Fibroblast of skin of right quadriceps (primary cell): ENCODE measurements around the gene EFCAB8.
"Not testable (repeated sequence)": the region's sequence is repeated elsewhere in the genome, so short reads cannot be mapped to it uniquely, and the experiment has no call there.

Source experiments
- DNase-seq: peaks from one replicate; pipeline ENCODE4 v3.0.0-alpha.2; 2013

EFCAB8 gene

GRCh38 chr20:32960849-32961731 is 102.4 kb downstream of the EFCAB8 start:
- DNase-seq, result no peak

GRCh38 chr20:32962053-32962452 is 103.3 kb downstream of the EFCAB8 start:
- no peak for DNase-seq

- not testable (repeated sequence) for DNase-seq
Measured at GRCh38 chr20:32962646-32963045, 103.9 kb downstream of the EFCAB8 start.

GRCh38 chr20:32963176-32963575 is 104.5 kb downstream of the EFCAB8 start:
- no peak for DNase-seq

GRCh38 chr20:32964575-32964974 is 105.9 kb downstream of the EFCAB8 start:
- no peak for DNase-seq

GRCh38 chr20:32965115-32965514 is 106.4 kb downstream of the EFCAB8 start:
- no peak for DNase-seq

GRCh38 chr20:32965581-32966373 is 107.1 kb downstream of the EFCAB8 start:
- DNase-seq, result no peak

GRCh38 chr20:32966382-32966781 is 107.7 kb downstream of the EFCAB8 start:
- no peak for DNase-seq

- DNase-seq, result no peak
Measured at GRCh38 chr20:32966881-32967781, 108.4 kb downstream of the EFCAB8 start.

- DNase-seq, result no peak
Measured at GRCh38 chr20:32967961-32968457, 109.3 kb downstream of the EFCAB8 start.

GRCh38 chr20:32968478-32969241 is 109.9 kb downstream of the EFCAB8 start:
- DNase-seq, result no peak

- DNase-seq, result no peak
Measured at GRCh38 chr20:32969356-32970114, 110.8 kb downstream of the EFCAB8 start.

- no peak for DNase-seq
Measured at GRCh38 chr20:32970115-32970972, 111.6 kb downstream of the EFCAB8 start.

GRCh38 chr20:32970973-32971300 is 112.2 kb downstream of the EFCAB8 start:
- DNase-seq, result no peak

- DNase-seq, result no peak
Measured at GRCh38 chr20:32971703-32972161, 113.0 kb downstream of the EFCAB8 start.

- no peak for DNase-seq
Measured at GRCh38 chr20:32972181-32973076, 113.7 kb downstream of the EFCAB8 start.

- DNase-seq, result no peak
Measured at GRCh38 chr20:32973077-32973717, 114.5 kb downstream of the EFCAB8 start.
